Esophagus squamous epithelium (tissue), 5 donors: ENCODE measurements around the gene TMEM254. TPM values are rescaled to one million over a fixed set of nuclear protein-coding genes. Genes with fewer than 3 reads are reported as not detected.

ENCODE experiments used
- DNase-seq: peaks from one replicate; lab custom pipeline; 2025; lab: John Stamatoyannopoulos, UW
- H3K27ac ChIP-seq, 4 donors: fragments of 200-600 bp; sonication (generic); one replicate each; pipeline ENCODE4 v1.5.1; 2016 to 2019; ENCODE audit warnings: mild to moderate bottlenecking in 1 of 4
- H3K27me3 ChIP-seq, 4 donors: fragments of 200-600 bp; sonication (generic); 1 replicate in 3 of 4; 2 replicates in 1 of 4; pipeline versions ENCODE4 v1.5.1 to v1.6.0; 2017 to 2021; ENCODE audit warnings: antibody characterized with exemption in 1 of 4
- H3K36me3 ChIP-seq, 3 donors: fragments of 200-600 bp; sonication (generic); one replicate each; pipeline ENCODE4 v1.5.1; 2016 to 2019
- H3K4me1 ChIP-seq, 3 donors: fragments of 200-600 bp; sonication (generic); one replicate each; pipeline ENCODE4 v1.5.1; 2017 to 2019
- H3K4me3 ChIP-seq, 4 donors: fragments of 200-600 bp; sonication (generic); 1 replicate in 3 of 4; 2 replicates in 1 of 4; pipeline ENCODE4 v1.5.1; 2016 to 2019; ENCODE audit warnings: mild to moderate bottlenecking in 2 of 4, moderate library complexity in 1 of 4
- H3K9me3 ChIP-seq, 3 donors: fragments of 200-600 bp; sonication (generic); one replicate each; pipeline ENCODE4 v1.5.1; 2016 to 2019
- POLR2A ChIP-seq, 4 donors: fragments of 450-650 bp; IDR thresholded peaks; one replicate each; pipeline ENCODE4 v1.6.1; 2017; ENCODE audit warnings: antibody characterized with exemption in 4 of 4, mild to moderate bottlenecking in 4 of 4, moderate library complexity in 3 of 4
- WGBS, 2 donors: methylation state at CpG; one replicate each; pipeline ENCODE4 v1.1.5; 2018; 5-methylcytosine and 5-hydroxymethylcytosine counted together
- intact Hi-C: fragments of 100-400 bp; cut with DNase I; formaldehyde crosslinking; loops from one replicate; pipeline ENCODE4 v1.15.0; 2022
- total RNA-seq, 4 donors: library from RNA; depleted of rRNA; stranded (reverse); fragments of >200 nt; gene quantifications; one replicate each; pipeline ENCODE4 v1.1.0, GENCODE V29; 2016
- TF ChIP-seq, protein P1 (sequence below), 6 experiments: fragments of 450-650 bp in 4 of 6; fragments of 200-600 bp in 2 of 6; sonication (generic) in 2 of 6; IDR thresholded peaks; one replicate each; pipeline ENCODE4 v1.5.1; 2016 to 2019; ENCODE audit warnings: antibody characterized with exemption in 6 of 6, mild to moderate bottlenecking in 4 of 6, moderate library complexity in 4 of 6
- donor health status: DM: yes; HTN: yes; CAD: no.

The TMEM254 gene
- total RNA-seq, 4 donors from 2014 or later, result 25.6 to 35.6 (median 32.7) TPM

DNA sequence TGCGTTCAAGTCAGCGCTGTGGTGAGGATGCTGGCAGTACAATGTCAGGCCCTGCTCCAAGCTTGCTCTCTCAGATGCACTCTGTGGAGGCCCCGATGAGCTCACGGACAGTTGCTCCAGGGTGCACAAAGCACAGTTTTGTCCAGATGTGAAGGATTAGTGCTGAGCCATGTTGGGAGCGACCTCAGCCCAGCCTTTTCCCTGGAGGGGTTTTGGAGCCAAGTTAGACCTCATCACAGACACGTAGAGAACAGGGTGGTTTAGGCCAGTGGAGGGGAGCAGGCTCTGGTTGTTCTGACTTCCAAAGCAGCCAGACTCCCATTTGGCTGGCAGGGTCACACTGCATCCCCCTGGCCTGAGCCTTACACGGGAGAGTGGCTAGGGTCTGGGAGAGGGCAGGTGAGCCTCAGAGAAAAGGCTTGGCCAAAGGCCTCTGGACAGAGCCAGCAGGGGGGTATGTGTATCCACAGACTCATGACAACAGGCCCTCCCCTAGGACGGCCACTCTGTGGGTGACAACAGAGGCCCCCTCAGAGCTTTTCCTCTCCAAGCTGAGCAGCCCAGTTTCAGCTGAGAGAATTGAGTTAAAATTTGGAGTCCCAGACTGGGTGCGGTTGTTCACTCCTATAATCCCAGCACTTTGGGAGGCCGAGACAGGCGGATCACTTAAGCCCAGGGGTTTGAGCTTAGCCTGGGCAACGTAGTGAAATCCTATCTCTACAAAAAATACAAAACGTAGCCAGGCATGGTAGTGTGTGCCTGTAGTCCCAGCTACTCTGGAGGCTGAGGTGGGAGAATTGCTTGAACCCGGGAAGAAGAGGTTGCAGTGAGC lies 58.8 kb downstream of the TMEM254 start:
- DNase-seq, result no peak
- Histone ChIP-seq H3K9me3 (no peaks in the 10 kb centered on the region), H3K4me1 (peaks cover 4 to 54% (median 27%) of the 10 kb centered on the region in 3 donors), H3K4me3 (no peak overlapping the region), H3K36me3 (no peaks in the 10 kb centered on the region), H3K27me3 (peaks cover 0 to 69% (median 0%) of the 10 kb centered on the region in 4 donors), H3K27ac (peak overlapping the region; percentile 54 to 88 (median 70))
- WGBS, 2 donors, result 72 to 89% methylated on average over 8 to 13 of the region's 14 CpGs
- no peak for TF ChIP-seq POLR2A (IDR thresholded peaks at IDR 0.05)
- TF ChIP-seq, protein P1, sequence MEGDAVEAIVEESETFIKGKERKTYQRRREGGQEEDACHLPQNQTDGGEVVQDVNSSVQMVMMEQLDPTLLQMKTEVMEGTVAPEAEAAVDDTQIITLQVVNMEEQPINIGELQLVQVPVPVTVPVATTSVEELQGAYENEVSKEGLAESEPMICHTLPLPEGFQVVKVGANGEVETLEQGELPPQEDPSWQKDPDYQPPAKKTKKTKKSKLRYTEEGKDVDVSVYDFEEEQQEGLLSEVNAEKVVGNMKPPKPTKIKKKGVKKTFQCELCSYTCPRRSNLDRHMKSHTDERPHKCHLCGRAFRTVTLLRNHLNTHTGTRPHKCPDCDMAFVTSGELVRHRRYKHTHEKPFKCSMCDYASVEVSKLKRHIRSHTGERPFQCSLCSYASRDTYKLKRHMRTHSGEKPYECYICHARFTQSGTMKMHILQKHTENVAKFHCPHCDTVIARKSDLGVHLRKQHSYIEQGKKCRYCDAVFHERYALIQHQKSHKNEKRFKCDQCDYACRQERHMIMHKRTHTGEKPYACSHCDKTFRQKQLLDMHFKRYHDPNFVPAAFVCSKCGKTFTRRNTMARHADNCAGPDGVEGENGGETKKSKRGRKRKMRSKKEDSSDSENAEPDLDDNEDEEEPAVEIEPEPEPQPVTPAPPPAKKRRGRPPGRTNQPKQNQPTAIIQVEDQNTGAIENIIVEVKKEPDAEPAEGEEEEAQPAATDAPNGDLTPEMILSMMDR (IDR thresholded peaks at IDR 0.05), result no peak
- intact Hi-C loops, result no loop called here

DNA sequence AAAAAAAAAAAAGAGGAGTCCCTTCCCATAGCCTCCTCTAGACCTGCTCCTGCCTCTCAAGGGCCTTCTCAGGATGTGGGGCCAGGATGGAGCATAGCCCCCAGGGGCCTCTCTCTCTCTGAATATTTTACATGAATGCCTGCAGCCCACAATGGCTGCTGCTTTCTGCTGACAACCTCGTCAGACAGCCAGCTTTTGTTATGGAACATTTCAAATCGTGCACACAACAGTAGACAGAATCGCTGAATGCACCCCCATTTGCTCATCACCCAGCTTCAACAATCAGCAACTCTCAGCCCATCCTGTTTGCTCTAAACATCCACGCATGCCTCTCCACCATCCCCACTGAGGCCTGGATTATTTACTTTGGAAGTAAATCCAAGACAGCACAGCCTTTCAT lies 59.5 kb downstream of the TMEM254 start:
- Histone ChIP-seq H3K27me3 (peaks cover 0 to 62% (median 0%) of the 10 kb centered on the region in 4 donors), H3K27ac (peak overlapping the region in 3 of 4 donors; percentile 54 to 88 (median 81)), H3K9me3 (no peaks in the 10 kb centered on the region), H3K4me3 (no peak overlapping the region), H3K36me3 (no peaks in the 10 kb centered on the region), H3K4me1 (peaks cover 0 to 48% (median 21%) of the 10 kb centered on the region in 3 donors)
- intact Hi-C loops, result no loop called here
- TF ChIP-seq, protein P1 (IDR thresholded peaks at IDR 0.05), result no peak
- no peak for TF ChIP-seq POLR2A (IDR thresholded peaks at IDR 0.05)
- no peak for DNase-seq
- 47 to 55% methylated on average over 4 of the region's 4 CpGs for WGBS, 2 donors

DNA sequence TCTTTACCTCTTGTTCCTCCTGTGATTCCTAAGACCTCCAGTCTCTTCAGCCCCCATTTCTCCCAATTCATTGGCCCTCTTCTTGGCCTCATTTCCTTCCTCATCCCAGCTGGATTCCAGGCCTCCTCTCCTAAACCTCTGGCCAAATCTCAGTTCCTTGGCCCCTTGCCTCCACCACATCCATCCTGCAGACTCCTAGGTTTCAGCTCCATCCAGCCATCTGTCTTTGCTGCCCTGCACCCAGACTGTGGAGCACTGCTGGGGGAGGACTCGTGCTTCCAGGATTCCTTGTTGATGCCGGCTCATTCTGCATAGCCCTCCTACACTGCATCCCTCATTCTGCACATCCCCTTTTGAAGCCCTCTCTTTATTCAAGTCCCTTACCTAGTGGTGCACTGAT lies 60.8 kb downstream of the TMEM254 start:
- no peak for DNase-seq
- H3K27ac ChIP-seq, result no peak overlapping the region
- TF ChIP-seq POLR2A (IDR thresholded peaks at IDR 0.05), result no peak
- TF ChIP-seq, protein P1 (IDR thresholded peaks at IDR 0.05), result no peak
- H3K4me1 ChIP-seq, result peaks cover 6 to 48% (median 22%) of the 10 kb centered on the region in 3 donors
- peaks cover 0 to 50% (median 0%) of the 10 kb centered on the region in 4 donors for H3K27me3 ChIP-seq
- intact Hi-C loops, result no loop called here
- no peaks in the 10 kb centered on the region for H3K9me3 ChIP-seq
- 29 to 61% methylated on average over 1 to 2 of the region's 2 CpGs for WGBS, 2 donors
- no peaks in the 10 kb centered on the region for H3K36me3 ChIP-seq
- H3K4me3 ChIP-seq, result no peak overlapping the region

DNA sequence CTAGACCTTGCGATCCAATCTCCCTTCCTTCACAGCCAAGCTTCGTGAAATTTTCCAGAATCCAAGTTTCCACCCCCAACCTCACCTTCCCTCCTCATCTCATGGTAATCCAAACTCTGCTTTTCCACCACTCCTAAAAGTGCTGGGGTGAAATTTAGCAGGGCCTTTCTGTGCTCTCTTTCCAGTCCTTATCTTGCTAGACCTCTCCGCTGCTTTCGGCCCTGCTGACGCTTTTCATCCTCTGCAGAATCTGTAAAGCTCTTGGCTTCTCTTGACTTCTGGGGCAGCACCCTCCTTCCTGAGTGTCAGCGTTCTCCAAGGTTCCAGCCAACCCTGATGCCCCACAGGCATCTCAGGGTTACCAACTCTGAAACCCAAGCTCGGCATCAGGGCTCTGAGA lies 61.8 kb downstream of the TMEM254 start:
- Histone ChIP-seq H3K4me1 (peaks cover 10 to 54% (median 30%) of the 10 kb centered on the region in 3 donors), H3K27ac (no peak overlapping the region), H3K4me3 (no peak overlapping the region), H3K27me3 (peaks cover 0 to 43% (median 0%) of the 10 kb centered on the region in 4 donors), H3K36me3 (no peaks in the 10 kb centered on the region), H3K9me3 (no peaks in the 10 kb centered on the region)
- intact Hi-C loops, result loop anchor here (5.0 kb wide), 1 partner anchor 82 kb away; no protein-coding TSS in a partner anchor
- no peak for DNase-seq
- 78 to 85% methylated on average over 5 to 7 of the region's 7 CpGs for WGBS, 2 donors
- TF ChIP-seq, protein P1 (IDR thresholded peaks at IDR 0.05), result no peak
- TF ChIP-seq POLR2A (IDR thresholded peaks at IDR 0.05), result no peak
